Tibial nerve (tissue), 4 donors: ENCODE measurements around the gene ARMC9. TPM values are rescaled to one million over a fixed set of nuclear protein-coding genes. Genes with fewer than 3 reads are reported as not detected.

Source experiments
- DNase-seq, 2 donors: peaks; one replicate each; pipeline ENCODE4 v3.0.0-alpha.2; 2019; ENCODE audit warnings: low spot score in 2 of 2
- H3K27ac ChIP-seq, 4 donors: fragments of 200-600 bp; sonication (generic) in 3 of 4; one replicate each; pipeline ENCODE4 v1.5.1; 2017 to 2019; ENCODE audit warnings: mild to moderate bottlenecking in 1 of 4
- H3K27me3 ChIP-seq, 2 donors: fragments of 200-600 bp; sonication (generic) in 1 of 2; one replicate each; pipeline versions ENCODE4 v1.5.1 to v1.6.0; 2017 to 2019
- H3K36me3 ChIP-seq, 3 donors: fragments of 200-600 bp; sonication (generic); one replicate each; pipeline ENCODE4 v1.5.1; 2018 to 2019
- H3K4me1 ChIP-seq, 4 donors: fragments of 200-600 bp; sonication (generic) in 3 of 4; one replicate each; pipeline ENCODE4 v1.5.1; 2017 to 2019
- H3K4me3 ChIP-seq, 4 donors: fragments of 200-600 bp; sonication (generic) in 3 of 4; one replicate each; pipeline ENCODE4 v1.5.1; 2017 to 2019; ENCODE audit warnings: mild to moderate bottlenecking in 1 of 4, moderate library complexity in 1 of 4
- H3K9me3 ChIP-seq, 4 donors: fragments of 200-600 bp; sonication (generic) in 3 of 4; one replicate each; pipeline ENCODE4 v1.5.1; 2017 to 2019
- CTCF ChIP-seq, 5 experiments: fragments of 200-600 bp in 3 of 5; fragments of 450-650 bp in 2 of 5; sonication (generic) in 3 of 5; IDR thresholded peaks; one replicate each; pipeline ENCODE4 v1.5.1; 2016 to 2019; ENCODE audit warnings: antibody characterized with exemption in 5 of 5, mild to moderate bottlenecking in 3 of 5, moderate library complexity in 2 of 5
- EP300 ChIP-seq, 2 donors: sonication (generic); formaldehyde crosslinking; IDR thresholded peaks; one replicate each; pipeline ENCODE4 v1.6.1; 2017; ENCODE audit warnings: antibody characterized with exemption in 2 of 2, mild to moderate bottlenecking in 1 of 2
- POLR2A ChIP-seq, 2 donors: fragments of 450-650 bp; IDR thresholded peaks; one replicate each; pipeline ENCODE4 v1.6.1; 2017; ENCODE audit warnings: antibody characterized with exemption in 2 of 2, mild to moderate bottlenecking in 2 of 2, moderate library complexity in 2 of 2
- WGBS, 2 donors: methylation state at CpG; one replicate each; pipeline ENCODE4 v1.1.5; 2018; 5-methylcytosine and 5-hydroxymethylcytosine counted together
- total RNA-seq, 4 donors: library from RNA; depleted of rRNA; stranded (reverse); fragments of >200 nt; gene quantifications; one replicate each; pipeline ENCODE4 v1.1.0, GENCODE V29; 2016

Gene ARMC9
- total RNA-seq, 4 donors from 2014 or later: 8.7 to 30.0 (median 18.6) TPM

- Histone ChIP-seq H3K36me3 (peaks cover 0 to 51% (median 0%) of the 10 kb centered on the region in 3 donors), H3K4me1 (peaks cover 0 to 12% (median 0%) of the 10 kb centered on the region in 4 donors), H3K27me3 (no peaks in the 10 kb centered on the region), H3K27ac (no peak overlapping the region), H3K4me3 (no peak overlapping the region), H3K9me3 (no peaks in the 10 kb centered on the region)
- no peak for DNase-seq
- no peak for TF ChIP-seq POLR2A (IDR thresholded peaks at IDR 0.05)
- no peak for TF ChIP-seq EP300 (IDR thresholded peaks at IDR 0.05)
- TF ChIP-seq CTCF (IDR thresholded peaks at IDR 0.05): no peak
- WGBS, 2 donors: 72 to 82% methylated on average over 6 of the region's 6 CpGs
Observed at GRCh38 chr2:231256494-231256893, 58.1 kb downstream of the ARMC9 start.

DNA sequence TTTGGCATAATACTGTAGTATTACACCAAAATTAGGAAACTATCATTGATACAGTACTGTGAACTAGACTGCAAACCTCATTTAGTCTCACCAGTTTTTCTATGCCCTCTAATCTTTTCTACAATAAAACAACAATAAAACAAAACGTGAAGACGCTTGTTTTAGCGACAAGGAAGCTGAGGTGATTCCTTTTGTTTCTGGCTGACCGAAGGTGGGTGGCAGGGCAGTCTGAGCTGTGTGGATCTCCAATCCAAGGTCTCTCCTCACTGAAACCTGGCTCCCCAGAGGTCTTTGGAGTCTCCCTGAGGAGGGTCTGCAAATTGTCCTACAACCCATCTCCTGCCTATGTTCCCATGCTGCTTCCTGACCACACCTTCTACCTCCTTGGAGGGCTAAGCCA lies 59.3 kb downstream of the ARMC9 start:
- WGBS, 2 donors: 86 to 90% methylated on average over 4 of the region's 4 CpGs
- no peaks in the 10 kb centered on the region for H3K9me3 ChIP-seq
- H3K4me3 ChIP-seq: no peak overlapping the region
- no peaks in the 10 kb centered on the region for H3K27me3 ChIP-seq
- peaks cover 0 to 12% (median 0%) of the 10 kb centered on the region in 4 donors for H3K4me1 ChIP-seq
- no peak for DNase-seq
- H3K27ac ChIP-seq: no peak overlapping the region
- TF ChIP-seq CTCF (IDR thresholded peaks at IDR 0.05) (no peak), EP300 (IDR thresholded peaks at IDR 0.05) (no peak), POLR2A (IDR thresholded peaks at IDR 0.05) (no peak)
- H3K36me3 ChIP-seq: peaks cover 0 to 62% (median 0%) of the 10 kb centered on the region in 3 donors

GRCh38 chr2:231258701-231259100 lies 60.3 kb downstream of the ARMC9 start:
- Histone ChIP-seq H3K27ac (no peak overlapping the region), H3K4me1 (peaks cover 0 to 4% (median 0%) of the 10 kb centered on the region in 4 donors), H3K4me3 (no peak overlapping the region), H3K27me3 (no peaks in the 10 kb centered on the region), H3K9me3 (no peaks in the 10 kb centered on the region), H3K36me3 (peaks cover 0 to 65% (median 0%) of the 10 kb centered on the region in 3 donors)
- DNase-seq: no peak
- TF ChIP-seq POLR2A (IDR thresholded peaks at IDR 0.05) (no peak), EP300 (IDR thresholded peaks at IDR 0.05) (no peak), CTCF (IDR thresholded peaks at IDR 0.05) (no peak)
- 91 to 97% methylated on average over 4 of the region's 4 CpGs for WGBS, 2 donors

- DNase-seq: no peak
- TF ChIP-seq POLR2A (IDR thresholded peaks at IDR 0.05) (no peak), EP300 (IDR thresholded peaks at IDR 0.05) (no peak), CTCF (IDR thresholded peaks at IDR 0.05) (no peak)
- Histone ChIP-seq H3K36me3 (peaks cover 0 to 69% (median 0%) of the 10 kb centered on the region in 3 donors), H3K27ac (no peak overlapping the region), H3K27me3 (no peaks in the 10 kb centered on the region), H3K9me3 (no peaks in the 10 kb centered on the region), H3K4me3 (no peak overlapping the region), H3K4me1 (no peaks in the 10 kb centered on the region)
- 89 to 94% methylated on average over 5 of the region's 5 CpGs for WGBS, 2 donors
Observed at GRCh38 chr2:231259104-231259503, 60.7 kb downstream of the ARMC9 start.

DNA sequence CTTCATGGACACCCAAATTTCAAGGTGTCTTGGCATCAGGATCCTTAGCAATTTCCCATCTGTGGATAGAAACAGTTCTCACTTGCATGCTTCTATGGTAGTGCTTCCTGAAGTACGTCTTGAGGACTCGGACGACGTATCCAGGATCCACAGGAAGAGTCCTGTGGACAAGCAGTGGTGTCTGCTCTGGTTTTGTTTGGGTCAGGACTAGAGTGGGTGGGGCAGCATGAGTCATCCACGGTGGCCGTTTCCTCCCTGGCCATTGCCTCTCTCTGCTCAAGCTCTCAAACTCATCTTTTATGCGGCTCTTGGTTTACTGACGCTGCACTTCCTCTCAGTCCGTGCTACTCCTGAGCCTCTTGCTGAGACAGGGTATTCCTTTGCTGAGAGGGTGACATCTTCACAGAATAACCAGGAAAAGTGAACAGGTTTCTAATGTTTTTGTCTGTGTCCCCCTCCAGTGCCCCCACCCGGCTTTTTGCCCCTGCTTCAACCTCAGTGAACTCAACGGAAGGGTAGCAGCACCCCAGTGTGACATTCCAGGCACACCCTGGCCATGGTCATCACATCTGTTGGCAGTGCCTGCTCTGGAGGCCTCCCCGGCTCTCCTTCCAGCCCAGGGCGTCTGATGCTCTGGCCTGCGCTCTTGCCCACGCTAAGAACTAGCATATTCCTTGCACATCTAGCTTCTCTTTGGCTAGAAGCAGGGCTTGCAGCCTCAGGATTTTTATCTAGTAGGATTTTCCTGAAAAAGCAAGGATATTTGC lies 62.2 kb downstream of the ARMC9 start:
- DNase-seq: no peak
- WGBS, 2 donors: 77 to 81% methylated on average over 15 of the region's 15 CpGs

More for the DNA sequence above, 62.2 kb downstream of the ARMC9 start:
- no peak overlapping the region for H3K4me3 ChIP-seq
- H3K4me1 ChIP-seq: no peaks in the 10 kb centered on the region
- no peaks in the 10 kb centered on the region for H3K9me3 ChIP-seq
- TF ChIP-seq CTCF (IDR thresholded peaks at IDR 0.05) (no peak), EP300 (IDR thresholded peaks at IDR 0.05) (no peak), POLR2A (IDR thresholded peaks at IDR 0.05) (no peak)
- no peaks in the 10 kb centered on the region for H3K27me3 ChIP-seq
- H3K36me3 ChIP-seq: peaks cover 0 to 79% (median 0%) of the 10 kb centered on the region in 3 donors
- no peak overlapping the region for H3K27ac ChIP-seq
